GM20000 (cell line): ENCODE results near the gene MAP1S.

Experiments used
- DNase-seq: peaks from one replicate; pipeline ENCODE4 v3.0.0; 2012; ENCODE audit warnings: low spot score
- TF ChIP-seq, protein P1 (sequence below): IDR thresholded peaks from 2 replicates; pipeline ENCODE4 v1.5.1; 2012; ENCODE audit warnings: mild to moderate bottlenecking, control low read depth; ENCODE audit errors: extremely low read depth, missing control alignments

MAP1S gene

DNA sequence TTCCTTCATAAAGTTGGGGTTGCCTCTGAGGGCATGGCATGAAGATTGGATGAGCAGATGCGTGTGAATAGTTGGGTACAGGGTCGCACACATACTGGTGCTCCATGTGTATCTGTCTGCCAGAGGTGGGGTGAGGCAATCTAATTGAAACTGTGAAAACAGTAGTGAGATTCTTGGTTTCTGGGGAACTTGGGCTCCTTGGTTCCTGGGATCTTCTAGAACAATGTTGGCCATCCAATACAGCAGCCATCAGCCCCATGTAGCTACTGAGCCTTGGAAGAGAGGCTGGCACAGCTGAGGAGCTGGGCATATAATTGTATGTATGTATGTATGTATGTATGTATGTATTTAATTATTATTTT lies 32.6 kb downstream of the MAP1S start:
- peak; percentile 30 for DNase-seq

DNA sequence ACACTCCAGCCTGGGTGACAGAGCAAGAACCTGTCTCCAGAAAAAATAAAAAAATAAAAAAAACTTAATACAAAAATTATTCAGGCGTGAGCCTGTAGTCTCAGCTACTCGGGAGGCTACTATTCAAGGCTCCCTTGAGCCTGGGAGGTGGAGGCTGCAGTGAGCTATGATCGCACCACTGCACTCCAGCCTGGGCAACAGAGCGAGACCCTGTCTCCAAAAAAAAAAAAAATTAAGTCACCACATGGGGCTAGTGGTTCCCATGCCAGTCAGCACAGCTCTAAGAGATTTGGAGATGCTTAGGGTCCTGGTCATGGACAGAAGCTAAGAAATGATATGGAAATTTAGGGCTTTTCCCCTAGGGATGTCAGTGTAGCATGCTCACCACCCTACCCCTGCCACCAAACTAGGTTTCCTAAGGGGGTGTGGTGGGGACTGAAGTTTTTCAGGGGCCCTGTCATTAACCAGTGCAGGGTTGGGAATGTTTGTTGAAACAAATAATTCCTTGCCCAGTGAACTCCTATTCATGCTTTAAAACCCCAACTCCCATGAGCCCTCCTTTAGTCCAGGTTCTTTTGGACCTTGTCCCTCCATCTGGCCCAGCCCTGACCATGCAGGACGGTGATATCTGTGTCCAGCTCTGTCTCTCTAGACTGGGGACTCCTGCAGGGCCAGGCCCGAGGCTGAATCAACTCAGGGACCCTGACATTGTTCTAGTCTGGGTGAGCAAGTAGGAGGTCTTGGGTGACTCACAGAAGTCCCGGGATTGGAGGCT lies 33.8 kb downstream of the MAP1S start:
- DNase-seq, result no peak

More for the DNA sequence above, 32.6 kb downstream of the MAP1S start:
- TF ChIP-seq, protein P1, sequence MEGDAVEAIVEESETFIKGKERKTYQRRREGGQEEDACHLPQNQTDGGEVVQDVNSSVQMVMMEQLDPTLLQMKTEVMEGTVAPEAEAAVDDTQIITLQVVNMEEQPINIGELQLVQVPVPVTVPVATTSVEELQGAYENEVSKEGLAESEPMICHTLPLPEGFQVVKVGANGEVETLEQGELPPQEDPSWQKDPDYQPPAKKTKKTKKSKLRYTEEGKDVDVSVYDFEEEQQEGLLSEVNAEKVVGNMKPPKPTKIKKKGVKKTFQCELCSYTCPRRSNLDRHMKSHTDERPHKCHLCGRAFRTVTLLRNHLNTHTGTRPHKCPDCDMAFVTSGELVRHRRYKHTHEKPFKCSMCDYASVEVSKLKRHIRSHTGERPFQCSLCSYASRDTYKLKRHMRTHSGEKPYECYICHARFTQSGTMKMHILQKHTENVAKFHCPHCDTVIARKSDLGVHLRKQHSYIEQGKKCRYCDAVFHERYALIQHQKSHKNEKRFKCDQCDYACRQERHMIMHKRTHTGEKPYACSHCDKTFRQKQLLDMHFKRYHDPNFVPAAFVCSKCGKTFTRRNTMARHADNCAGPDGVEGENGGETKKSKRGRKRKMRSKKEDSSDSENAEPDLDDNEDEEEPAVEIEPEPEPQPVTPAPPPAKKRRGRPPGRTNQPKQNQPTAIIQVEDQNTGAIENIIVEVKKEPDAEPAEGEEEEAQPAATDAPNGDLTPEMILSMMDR, result no peak

DNA sequence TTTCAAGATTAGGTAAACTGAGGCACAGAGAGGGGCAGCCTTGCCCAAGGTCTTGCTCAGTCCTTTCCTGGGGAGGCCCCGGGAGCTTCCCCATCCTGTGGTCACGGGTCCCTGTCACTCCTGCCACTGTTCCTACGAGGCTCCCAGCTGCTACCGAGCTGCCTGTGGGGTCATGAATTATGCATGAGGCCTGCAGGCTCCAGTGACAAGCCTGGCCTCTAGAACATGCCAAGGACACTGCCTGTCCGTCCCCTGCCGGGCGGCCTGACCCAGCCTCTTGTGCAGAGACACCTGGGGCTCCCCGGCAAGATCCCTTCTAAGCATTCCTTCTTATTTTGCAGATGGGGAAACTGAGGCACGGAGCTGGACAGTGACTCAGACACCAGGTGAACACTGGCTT lies 34.7 kb downstream of the MAP1S start:
- TF ChIP-seq, protein P1, result no peak
- no peak for DNase-seq

More for the DNA sequence above, 33.8 kb downstream of the MAP1S start:
- TF ChIP-seq, protein P1, result no peak

DNA sequence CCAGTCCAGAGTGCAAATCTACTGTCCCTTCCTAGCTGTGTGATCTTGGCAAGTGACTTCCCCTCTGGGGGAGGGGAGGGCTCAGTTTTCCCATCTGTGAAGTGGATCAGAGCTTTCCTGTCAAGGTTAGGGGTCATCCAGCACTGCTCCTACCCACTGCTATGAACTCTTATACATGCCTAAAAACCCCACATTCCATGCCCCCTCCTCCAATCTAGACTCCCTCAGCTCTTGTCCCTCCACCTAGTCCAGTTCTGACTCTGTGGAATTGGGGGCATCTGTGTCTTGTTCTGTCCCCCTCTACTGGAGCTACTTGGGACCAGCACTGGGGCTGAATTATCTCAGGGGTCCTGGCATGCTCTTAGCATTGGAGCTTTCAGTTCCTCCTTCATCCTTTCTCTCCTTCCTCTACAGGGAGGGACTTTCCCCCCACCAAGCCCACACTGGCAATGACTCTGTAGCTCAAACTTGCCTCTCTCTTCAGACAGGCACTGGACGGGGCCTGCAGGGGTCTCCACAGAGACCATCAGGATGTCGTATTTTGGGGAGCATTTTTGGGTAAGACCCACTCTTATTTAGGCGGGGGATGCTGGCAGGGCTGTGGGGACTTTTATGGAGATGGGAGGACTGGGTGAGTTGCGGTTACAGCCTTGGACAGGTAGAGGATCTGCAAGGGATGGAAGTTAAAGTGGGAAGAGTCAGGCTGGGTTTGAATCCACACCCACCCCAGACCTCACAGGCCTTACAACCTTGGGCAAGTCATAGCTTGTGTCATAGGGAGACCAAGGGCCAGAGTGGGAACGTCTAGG lies 35.6 kb downstream of the MAP1S start:
- TF ChIP-seq, protein P1, result peak; percentile 29
- peak; percentile 77 for DNase-seq

DNA sequence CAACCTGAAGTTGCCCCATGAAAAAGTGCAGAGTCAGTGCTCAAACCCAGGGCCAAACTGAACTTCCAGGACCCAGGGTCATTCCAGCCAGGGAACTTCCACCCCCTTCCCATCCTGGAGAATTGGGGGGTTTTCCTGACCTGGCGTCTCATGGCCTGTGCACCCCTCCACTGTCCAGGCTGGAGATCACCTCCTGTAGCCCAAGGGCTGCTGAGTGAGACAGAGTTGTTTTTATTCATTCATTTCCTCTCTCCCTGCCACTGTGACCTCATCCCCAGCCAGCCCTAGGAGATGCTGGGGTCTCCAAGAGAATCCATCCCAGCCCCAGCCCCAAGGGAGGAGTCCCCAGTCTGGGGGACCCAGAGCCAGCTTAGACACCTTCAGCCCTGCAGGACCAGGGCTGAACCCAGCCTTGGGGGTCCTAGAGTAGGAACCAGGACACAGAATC lies 36.2 kb downstream of the MAP1S start:
- DNase-seq, result no peak
- TF ChIP-seq, protein P1, result no peak

DNA sequence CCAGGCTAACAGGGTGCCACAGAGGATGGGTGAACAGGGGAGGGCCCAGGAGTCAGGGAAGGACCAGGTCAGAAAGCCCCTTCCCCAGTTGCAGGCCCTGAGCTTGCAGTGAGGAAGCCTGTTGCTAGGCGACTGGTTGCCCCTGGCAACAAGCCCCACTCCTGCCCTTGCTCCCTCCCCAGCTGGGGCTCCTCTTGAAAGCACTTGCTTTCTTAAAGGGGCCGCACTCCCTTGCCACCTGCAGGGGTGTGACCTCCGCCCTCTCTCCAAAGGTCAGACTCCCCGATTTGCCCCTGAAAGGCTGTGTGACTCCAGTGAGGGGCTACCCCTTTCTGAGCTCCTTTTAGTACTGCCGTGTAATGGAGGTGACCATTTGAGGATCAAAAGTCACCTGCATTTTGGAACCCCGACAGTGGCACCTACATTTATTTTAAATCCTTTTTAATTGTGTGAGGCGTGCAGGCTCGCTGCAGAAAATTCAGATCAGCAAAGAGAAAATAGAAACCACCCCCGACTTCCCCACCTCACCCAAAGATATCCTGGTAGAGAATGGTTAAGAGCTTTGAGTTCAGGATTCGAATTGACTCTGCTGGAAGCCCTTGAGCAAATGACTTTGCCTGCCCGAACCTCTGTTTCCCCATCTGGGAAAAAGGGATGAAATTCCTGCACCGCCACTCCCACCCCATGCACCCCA lies 36.8 kb downstream of the MAP1S start:
- peak; percentile 83 for DNase-seq
- TF ChIP-seq, protein P1, result no peak
